OCI-LY1 (cell line): ENCODE results near the gene HS3ST2.

ENCODE experiments used
- EZH2 ChIP-seq: fragments of 200-600 bp; sonication (generic), shearing (Covaris generic); IDR thresholded peaks from 2 replicates; pipeline ENCODE4 v1.8.0; 2017; ENCODE audit warnings: borderline replicate concordance, mixed run types, mild to moderate bottlenecking, antibody characterized with exemption, low read length, moderate library complexity, mixed read lengths
- TF ChIP-seq, protein P1 (sequence below): fragments of 200-600 bp; sonication (generic), shearing (Covaris generic); IDR thresholded peaks from 2 replicates; pipeline ENCODE4 v1.5.1; 2017; ENCODE audit warnings: mild to moderate bottlenecking, antibody characterized with exemption, low read length, moderate library complexity, mixed read lengths

DNA sequence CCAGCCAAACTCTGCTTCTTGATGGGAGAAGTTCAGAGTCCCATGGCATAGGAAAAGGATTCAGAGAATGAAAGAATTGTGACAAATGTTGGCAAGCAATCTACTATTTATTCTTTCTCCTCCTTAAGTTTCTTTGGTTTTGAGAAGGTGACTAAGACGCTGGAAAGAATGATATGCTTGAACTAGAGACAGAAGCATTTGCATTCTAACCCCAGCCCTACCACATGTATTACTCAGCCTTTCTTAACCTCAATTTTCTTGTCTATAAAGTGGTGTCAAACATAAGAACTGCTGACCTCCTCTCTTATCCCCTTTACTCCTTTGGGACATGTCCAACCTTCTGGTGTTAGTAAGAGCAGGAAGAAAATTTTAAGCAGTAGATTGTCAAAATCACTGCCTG, 124.7 kb downstream of the HS3ST2 start:
- no peak for TF ChIP-seq EZH2
- TF ChIP-seq, protein P1, sequence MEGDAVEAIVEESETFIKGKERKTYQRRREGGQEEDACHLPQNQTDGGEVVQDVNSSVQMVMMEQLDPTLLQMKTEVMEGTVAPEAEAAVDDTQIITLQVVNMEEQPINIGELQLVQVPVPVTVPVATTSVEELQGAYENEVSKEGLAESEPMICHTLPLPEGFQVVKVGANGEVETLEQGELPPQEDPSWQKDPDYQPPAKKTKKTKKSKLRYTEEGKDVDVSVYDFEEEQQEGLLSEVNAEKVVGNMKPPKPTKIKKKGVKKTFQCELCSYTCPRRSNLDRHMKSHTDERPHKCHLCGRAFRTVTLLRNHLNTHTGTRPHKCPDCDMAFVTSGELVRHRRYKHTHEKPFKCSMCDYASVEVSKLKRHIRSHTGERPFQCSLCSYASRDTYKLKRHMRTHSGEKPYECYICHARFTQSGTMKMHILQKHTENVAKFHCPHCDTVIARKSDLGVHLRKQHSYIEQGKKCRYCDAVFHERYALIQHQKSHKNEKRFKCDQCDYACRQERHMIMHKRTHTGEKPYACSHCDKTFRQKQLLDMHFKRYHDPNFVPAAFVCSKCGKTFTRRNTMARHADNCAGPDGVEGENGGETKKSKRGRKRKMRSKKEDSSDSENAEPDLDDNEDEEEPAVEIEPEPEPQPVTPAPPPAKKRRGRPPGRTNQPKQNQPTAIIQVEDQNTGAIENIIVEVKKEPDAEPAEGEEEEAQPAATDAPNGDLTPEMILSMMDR = no peak
